KMS-11 (cell line): Measurements from ENCODE around the gene KMT2E.
"Not testable (repeated sequence)": the region's sequence is repeated elsewhere in the genome, so short reads cannot be mapped to it uniquely, and the experiment has no call there.

Experiments used
- H2AFZ ChIP-seq: fragments of 200-600 bp; sonication (generic); 2 replicates; pipeline ENCODE4 v1.6.1; 2016; ENCODE audit warnings: antibody characterized with exemption, mixed run types, low read depth
- H3K27ac ChIP-seq: fragments of 200-600 bp; sonication (generic); 2 replicates; pipeline ENCODE4 v1.6.1; 2016; ENCODE audit warnings: mild to moderate bottlenecking, mixed run types
- H3K27me3 ChIP-seq: fragments of 200-600 bp; sonication (generic); 2 replicates; pipeline ENCODE4 v1.6.1; 2017; ENCODE audit warnings: mild to moderate bottlenecking, low read depth, mixed run types, moderate library complexity; ENCODE audit not compliant: insufficient read depth
- H3K36me3 ChIP-seq: fragments of 200-600 bp; sonication (generic); 2 replicates; pipeline ENCODE4 v1.6.1; 2017; ENCODE audit warnings: mild to moderate bottlenecking, mixed run types; ENCODE audit not compliant: insufficient read depth
- H3K4me1 ChIP-seq: fragments of 200-600 bp; sonication (generic); 2 replicates; pipeline ENCODE4 v1.6.1; 2016; ENCODE audit warnings: mild to moderate bottlenecking, low read depth, mixed run types; ENCODE audit not compliant: poor library complexity, severe bottlenecking
- H3K4me2 ChIP-seq: fragments of 200-600 bp; sonication (generic); 2 replicates; pipeline ENCODE4 v1.7.0; 2016; ENCODE audit warnings: mild to moderate bottlenecking, mixed run types
- H3K4me3 ChIP-seq: fragments of 200-600 bp; sonication (generic); IDR thresholded peaks from 2 replicates; pipeline ENCODE4 v1.6.1; 2017; ENCODE audit warnings: low read depth, low read length, mixed read lengths; ENCODE audit not compliant: insufficient read depth
- H3K79me2 ChIP-seq: fragments of 200-600 bp; sonication (generic); 2 replicates; pipeline ENCODE4 v1.6.1; 2016; ENCODE audit warnings: low read depth, mixed run types; ENCODE audit not compliant: insufficient read depth
- H3K9ac ChIP-seq: fragments of 200-600 bp; sonication (generic); 2 replicates; pipeline ENCODE4 v1.6.1; 2016; ENCODE audit warnings: mild to moderate bottlenecking, mixed run types
- H4K20me1 ChIP-seq: fragments of 200-600 bp; sonication (generic); 2 replicates; pipeline ENCODE4 v1.6.1; 2016; ENCODE audit warnings: mild to moderate bottlenecking, mixed run types; ENCODE audit not compliant: insufficient read depth
- TF ChIP-seq, protein P1 (sequence below): fragments of 200-600 bp; sonication (generic); conservative IDR thresholded peaks from 2 replicates; pipeline ENCODE4 v1.6.1; 2017; ENCODE audit warnings: low read depth, mild to moderate bottlenecking, antibody characterized with exemption, low read length, moderate library complexity, mixed read lengths

The KMT2E gene

DNA sequence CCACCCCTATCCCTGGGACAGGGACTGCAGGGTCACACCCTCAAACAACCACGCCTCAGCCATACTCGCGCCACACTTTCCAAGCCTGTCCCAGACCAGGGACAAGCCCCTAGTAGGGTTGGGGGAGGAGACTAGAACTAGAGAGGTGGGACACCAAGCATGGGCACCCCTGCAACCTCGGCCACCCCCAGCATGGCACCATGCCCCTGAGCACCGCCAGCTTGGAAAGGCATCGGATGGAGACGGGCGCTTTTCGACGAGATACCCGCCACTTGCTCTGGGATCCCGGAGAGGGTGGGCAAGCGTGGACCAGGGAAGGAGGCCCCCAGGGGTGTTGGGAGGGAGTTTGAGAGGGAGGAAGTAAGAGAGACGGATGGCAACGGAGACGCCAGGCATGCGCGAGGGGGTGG lies 13.1 kb upstream of the KMT2E start:
- Histone ChIP-seq H3K79me2 (peaks cover 100% of the 10 kb centered on the region), H4K20me1 (peaks cover 35% of the 10 kb centered on the region)

DNA sequence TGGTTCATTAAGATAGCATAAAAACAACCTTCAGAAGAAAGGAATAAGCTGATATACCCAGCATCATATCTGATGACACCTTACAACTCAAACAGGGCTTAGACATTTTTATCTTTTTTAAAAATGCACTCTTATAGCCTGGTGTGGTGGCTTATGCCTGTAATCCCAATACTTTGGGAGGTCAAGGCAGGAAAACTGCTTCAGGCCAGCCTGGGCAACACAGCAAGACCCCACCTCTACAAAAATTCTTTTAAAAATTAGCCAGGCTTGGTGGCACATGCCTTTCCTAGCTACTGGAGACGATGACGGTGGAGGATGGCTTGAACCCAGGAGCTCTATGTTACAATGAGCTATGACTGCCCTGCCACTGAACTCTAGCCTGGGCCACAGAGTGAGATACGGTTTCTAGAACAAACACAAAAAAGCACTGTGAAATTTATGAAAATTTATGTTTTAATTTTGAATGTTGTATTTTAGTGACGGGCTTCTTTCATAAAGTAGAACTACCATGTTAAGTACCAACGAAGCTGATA lies 12.3 kb upstream of the KMT2E start:
- H3K36me3 ChIP-seq = no peaks in the 10 kb centered on the region
- no peak overlapping the region for H3K9ac ChIP-seq
- no peaks in the 10 kb centered on the region for H3K27me3 ChIP-seq
- H3K79me2 ChIP-seq = peaks cover 100% of the 10 kb centered on the region
- H3K4me1 ChIP-seq = peaks cover 63% of the 10 kb centered on the region
- H2AFZ ChIP-seq = no peak overlapping the region
- peaks cover 29% of the 10 kb centered on the region for H4K20me1 ChIP-seq
- TF ChIP-seq, protein P1, sequence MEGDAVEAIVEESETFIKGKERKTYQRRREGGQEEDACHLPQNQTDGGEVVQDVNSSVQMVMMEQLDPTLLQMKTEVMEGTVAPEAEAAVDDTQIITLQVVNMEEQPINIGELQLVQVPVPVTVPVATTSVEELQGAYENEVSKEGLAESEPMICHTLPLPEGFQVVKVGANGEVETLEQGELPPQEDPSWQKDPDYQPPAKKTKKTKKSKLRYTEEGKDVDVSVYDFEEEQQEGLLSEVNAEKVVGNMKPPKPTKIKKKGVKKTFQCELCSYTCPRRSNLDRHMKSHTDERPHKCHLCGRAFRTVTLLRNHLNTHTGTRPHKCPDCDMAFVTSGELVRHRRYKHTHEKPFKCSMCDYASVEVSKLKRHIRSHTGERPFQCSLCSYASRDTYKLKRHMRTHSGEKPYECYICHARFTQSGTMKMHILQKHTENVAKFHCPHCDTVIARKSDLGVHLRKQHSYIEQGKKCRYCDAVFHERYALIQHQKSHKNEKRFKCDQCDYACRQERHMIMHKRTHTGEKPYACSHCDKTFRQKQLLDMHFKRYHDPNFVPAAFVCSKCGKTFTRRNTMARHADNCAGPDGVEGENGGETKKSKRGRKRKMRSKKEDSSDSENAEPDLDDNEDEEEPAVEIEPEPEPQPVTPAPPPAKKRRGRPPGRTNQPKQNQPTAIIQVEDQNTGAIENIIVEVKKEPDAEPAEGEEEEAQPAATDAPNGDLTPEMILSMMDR = no peak
- no peak overlapping the region for H3K4me3 ChIP-seq
- H3K4me2 ChIP-seq = no peak overlapping the region
- H3K27ac ChIP-seq = no peak overlapping the region

More for the DNA sequence above, 13.1 kb upstream of the KMT2E start:
- no peak overlapping the region for H3K9ac ChIP-seq
- TF ChIP-seq, protein P1 = no peak
- no peaks in the 10 kb centered on the region for H3K36me3 ChIP-seq
- H3K4me1 ChIP-seq = peaks cover 65% of the 10 kb centered on the region
- no peak overlapping the region for H3K4me2 ChIP-seq
- H3K27ac ChIP-seq = no peak overlapping the region
- no peak overlapping the region for H2AFZ ChIP-seq
- H3K4me3 ChIP-seq = no peak overlapping the region
- no peaks in the 10 kb centered on the region for H3K27me3 ChIP-seq

DNA sequence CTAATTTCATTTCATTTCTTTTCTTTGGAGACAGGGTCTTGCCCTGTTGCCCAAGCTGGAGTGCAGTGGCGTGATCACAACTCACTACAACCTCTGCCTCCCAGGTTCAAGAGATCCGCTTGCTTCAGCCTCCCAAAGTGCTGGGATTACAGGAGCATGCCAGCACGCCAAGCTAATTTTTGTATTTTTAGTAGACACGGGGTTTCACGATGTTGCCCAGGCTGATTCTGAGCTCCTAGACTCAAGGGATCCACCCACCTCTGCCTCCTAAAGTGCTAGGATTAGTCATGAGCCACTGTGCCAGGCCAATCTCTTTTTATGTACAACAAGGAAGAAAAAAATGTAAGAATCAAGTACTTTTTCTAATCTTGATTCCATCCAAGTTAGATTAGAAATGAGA lies 10.7 kb upstream of the KMT2E start:
- Histone ChIP-seq H3K36me3 (no peaks in the 10 kb centered on the region), H3K9ac (no peak overlapping the region), H3K4me1 (peaks cover 66% of the 10 kb centered on the region), H3K4me2 (no peak overlapping the region), H3K79me2 (peaks cover 100% of the 10 kb centered on the region), H3K27me3 (no peaks in the 10 kb centered on the region), H4K20me1 (peaks cover 29% of the 10 kb centered on the region), H3K27ac (no peak overlapping the region), H3K4me3 (no peak overlapping the region), H2AFZ (no peak overlapping the region)
- TF ChIP-seq, protein P1 = no peak

DNA sequence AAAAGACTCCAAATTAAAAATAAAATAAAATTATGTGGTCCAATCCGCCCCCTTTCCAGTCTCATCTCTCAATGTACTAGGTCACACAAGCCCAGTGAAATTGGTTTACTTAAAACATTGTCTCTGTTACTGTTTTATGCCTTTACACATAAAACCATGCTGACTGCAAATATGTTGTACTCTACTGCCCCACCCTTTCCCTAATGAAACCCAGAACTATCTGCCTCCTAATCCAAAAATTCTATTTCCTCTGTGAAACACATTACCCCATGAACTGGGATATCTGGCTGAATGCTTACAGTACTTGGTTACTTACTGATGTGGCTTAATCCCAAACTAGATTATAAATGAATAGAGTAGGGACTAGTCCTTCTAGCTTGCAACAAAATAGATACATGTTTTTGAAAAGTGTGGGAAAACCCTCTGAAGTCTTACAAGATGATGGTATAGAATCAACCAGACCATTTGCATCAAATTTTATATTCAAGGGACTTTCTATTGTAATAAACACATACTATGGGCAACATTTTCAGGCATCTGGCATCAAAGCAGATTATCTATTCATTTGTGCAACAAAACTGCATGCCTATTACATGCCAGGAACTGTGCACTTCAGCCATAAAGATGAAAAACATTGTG lies 10.0 kb upstream of the KMT2E start:
- no peak overlapping the region for H3K9ac ChIP-seq
- TF ChIP-seq, protein P1 = no peak
- no peaks in the 10 kb centered on the region for H3K36me3 ChIP-seq
- H3K27me3 ChIP-seq = no peaks in the 10 kb centered on the region
- H3K27ac ChIP-seq = no peak overlapping the region
- H3K4me3 ChIP-seq = no peak overlapping the region
- H3K4me2 ChIP-seq = no peak overlapping the region
- H3K79me2 ChIP-seq = peaks cover 100% of the 10 kb centered on the region
- H3K4me1 ChIP-seq = peaks cover 66% of the 10 kb centered on the region
- peaks cover 26% of the 10 kb centered on the region for H4K20me1 ChIP-seq
- no peak overlapping the region for H2AFZ ChIP-seq

DNA sequence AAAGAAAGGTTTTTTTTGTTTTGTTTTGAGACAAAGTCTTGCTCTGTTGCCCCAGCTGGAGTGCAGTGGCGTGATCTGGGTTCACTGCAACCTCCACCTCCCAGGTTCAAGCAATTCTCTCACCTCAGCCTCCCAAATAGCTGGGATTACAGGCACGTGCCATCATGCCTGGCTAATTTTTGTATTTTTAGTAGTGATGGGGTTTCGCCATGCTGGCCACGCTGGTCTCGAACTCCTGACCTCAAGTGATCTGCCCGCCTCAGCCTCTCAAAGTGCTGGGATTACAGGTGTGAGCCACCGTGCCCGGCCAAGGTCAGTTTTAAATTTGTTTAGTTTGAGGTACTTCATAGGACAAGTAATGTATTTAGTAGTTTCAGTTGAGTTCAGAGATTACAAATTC lies 9.0 kb upstream of the KMT2E start:
- Histone ChIP-seq H4K20me1 (peaks cover 19% of the 10 kb centered on the region), H3K4me1 (peaks cover 66% of the 10 kb centered on the region), H3K79me2 (peaks cover 100% of the 10 kb centered on the region)
- not testable (repeated sequence) for H3K36me3 ChIP-seq, H3K4me2 ChIP-seq, H2AFZ ChIP-seq, H3K27ac ChIP-seq, H3K27me3 ChIP-seq, H3K9ac ChIP-seq, H3K4me3 ChIP-seq

DNA sequence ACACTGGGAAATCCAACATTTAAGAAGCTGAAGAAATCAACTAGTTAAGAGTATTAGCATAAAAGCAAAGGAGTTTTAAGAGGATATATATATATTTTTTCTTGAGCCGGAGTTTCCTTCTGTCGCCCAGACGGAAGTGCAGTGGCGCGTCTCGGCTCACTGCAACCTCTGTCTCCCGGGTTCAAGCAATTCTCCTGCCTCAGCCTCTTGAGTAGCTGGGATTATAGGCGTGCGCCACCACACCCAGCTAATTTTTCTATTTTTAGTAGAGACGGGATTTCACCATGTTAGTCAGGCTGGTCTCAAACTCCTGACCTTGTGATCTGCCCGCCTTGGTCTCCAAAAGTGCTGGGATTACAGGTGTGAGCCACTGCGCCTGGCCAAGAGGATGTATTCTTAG lies 8.5 kb upstream of the KMT2E start:
- not testable (repeated sequence) for H3K4me2 ChIP-seq, H3K27ac ChIP-seq, H2AFZ ChIP-seq, H3K4me3 ChIP-seq, H3K36me3 ChIP-seq, H3K27me3 ChIP-seq, H3K9ac ChIP-seq
- H3K4me1 ChIP-seq = peaks cover 66% of the 10 kb centered on the region
- peaks cover 100% of the 10 kb centered on the region for H3K79me2 ChIP-seq
- H4K20me1 ChIP-seq = peaks cover 19% of the 10 kb centered on the region
